NCI-H1048 (cell line): ENCODE measurements around the gene MOB3A.

ENCODE experiments used
- DNase-seq: peaks from one replicate; lab custom pipeline; 2025; lab: John Stamatoyannopoulos, UW

MOB3A gene

GRCh38 chr19:2081873-2082810 is 14.0 kb downstream of the MOB3A start:
- no peak for DNase-seq

- no peak for DNase-seq
Measured at GRCh38 chr19:2080336-2080988, 15.7 kb downstream of the MOB3A start.

- no peak for DNase-seq
Measured at GRCh38 chr19:2079865-2080301, 16.2 kb downstream of the MOB3A start.

- DNase-seq, result no peak
Measured at GRCh38 chr19:2079076-2079864, 16.9 kb downstream of the MOB3A start.

- DNase-seq, result no peak
Measured at GRCh38 chr19:2077833-2078619, 18.1 kb downstream of the MOB3A start.

GRCh38 chr19:2077398-2077797 is 18.7 kb downstream of the MOB3A start:
- no peak for DNase-seq

- no peak for DNase-seq
Measured at GRCh38 chr19:2076526-2076944, 19.6 kb downstream of the MOB3A start.

GRCh38 chr19:2072757-2073551 is 23.2 kb downstream of the MOB3A start:
- no peak for DNase-seq

GRCh38 chr19:2070986-2071673 is 25.0 kb downstream of the MOB3A start:
- no peak for DNase-seq

- no peak for DNase-seq
Measured at GRCh38 chr19:2070436-2070827, 25.7 kb downstream of the MOB3A start.

GRCh38 chr19:2064788-2065524 is 31.2 kb downstream of the MOB3A start:
- no peak for DNase-seq

- no peak for DNase-seq
Measured at GRCh38 chr19:2064395-2064787, 31.7 kb downstream of the MOB3A start.

- DNase-seq, result no peak
Measured at GRCh38 chr19:2063824-2064223, 32.3 kb downstream of the MOB3A start.

GRCh38 chr19:2062770-2063169 is 33.4 kb downstream of the MOB3A start:
- DNase-seq, result no peak

GRCh38 chr19:2062389-2062729 is 33.8 kb downstream of the MOB3A start:
- no peak for DNase-seq

- peak; percentile 98 for DNase-seq
Measured at GRCh38 chr19:2061495-2062388, 34.4 kb downstream of the MOB3A start.

- no peak for DNase-seq
Measured at GRCh38 chr19:2060884-2061494, 35.1 kb downstream of the MOB3A start.
